Upper lobe of left lung (tissue), 6 donors: ENCODE data around the gene MAGI3. TPM values are rescaled to one million over a fixed set of nuclear protein-coding genes. Genes with fewer than 3 reads are reported as not detected.

ENCODE experiments used
- ATAC-seq, 2 donors: fragments of 200-7000 bp; cut with Tn5 transposase; one replicate each; pipeline ENCODE4 v1.9.1; 2022; ENCODE audit warnings: mild to moderate bottlenecking in 2 of 2, moderate library complexity in 2 of 2; ENCODE audit not compliant: low FRiP score in 2 of 2
- DNase-seq, 2 donors: peaks; one replicate each; pipeline ENCODE4 v3.0.0-alpha.2; 2019 to 2020
- H3K27ac ChIP-seq, 4 donors: fragments of 200-600 bp; sonication (generic); one replicate each; pipeline ENCODE4 v1.5.1; 2016 to 2019
- H3K27me3 ChIP-seq, 4 donors: fragments of 200-600 bp; sonication (generic); one replicate each; pipeline ENCODE4 v1.5.1; 2017 to 2019
- H3K36me3 ChIP-seq, 4 donors: fragments of 200-600 bp; sonication (generic); one replicate each; pipeline ENCODE4 v1.5.1; 2016 to 2019
- H3K4me1 ChIP-seq, 4 donors: fragments of 200-600 bp; sonication (generic); one replicate each; pipeline ENCODE4 v1.5.1; 2018 to 2019
- H3K4me3 ChIP-seq, 4 donors: fragments of 200-600 bp; sonication (generic); one replicate each; pipeline ENCODE4 v1.5.1; 2017 to 2019; ENCODE audit warnings: mild to moderate bottlenecking in 2 of 4, moderate library complexity in 1 of 4
- H3K9me3 ChIP-seq, 4 donors: fragments of 200-600 bp; sonication (generic); one replicate each; pipeline ENCODE4 v1.5.1; 2018 to 2019
- CTCF ChIP-seq, 6 experiments: fragments of 450-650 bp in 4 of 6; fragments of 200-600 bp in 2 of 6; sonication (generic) in 2 of 6; IDR thresholded peaks; one replicate each; pipeline ENCODE4 v1.5.1; 2016 to 2019; ENCODE audit warnings: antibody characterized with exemption in 6 of 6
- EP300 ChIP-seq, 4 donors: sonication (generic); formaldehyde crosslinking; IDR thresholded peaks; one replicate each; pipeline ENCODE4 v1.5.1; 2017; ENCODE audit warnings: antibody characterized with exemption in 4 of 4, control low read depth in 2 of 4
- POLR2A ChIP-seq, 4 donors: fragments of 450-650 bp; IDR thresholded peaks; one replicate each; pipeline ENCODE4 v1.5.1; 2016 to 2017; ENCODE audit warnings: antibody characterized with exemption in 4 of 4, mild to moderate bottlenecking in 2 of 4
- POLR2AphosphoS5 ChIP-seq, 2 donors: sonication (generic); formaldehyde crosslinking; IDR thresholded peaks; one replicate each; pipeline ENCODE4 v1.5.1; 2017; ENCODE audit warnings: antibody characterized with exemption in 2 of 2
- WGBS, 2 donors: methylation state at CpG; one replicate each; pipeline ENCODE4 v1.1.5; 2017 to 2018; 5-methylcytosine and 5-hydroxymethylcytosine counted together
- total RNA-seq, 6 donors: library from RNA; depleted of rRNA in 4 of 6; stranded (reverse); fragments of >200 nt in 4 of 6; gene quantifications; one replicate each; pipeline versions ENCODE4 v1.1.0 to v1.2.1, GENCODE V29; 2016 to 2021
- donor health status: DM: no; HTN: no; CAD: no; lungs with moderate emphysema.
- donor health status: DM: no; HTN: yes; CAD: no; lungs with severe emphysema.

The MAGI3 gene
- total RNA-seq, 6 donors from 2014 or later, result 43.3 to 181 (median 89.8) TPM

GRCh38 chr1:113391649-113392271, 1.4 kb downstream of the MAGI3 start:
- 10 to 13% methylated on average over 6 to 9 of the region's 9 CpGs for WGBS, 2 donors
- peaks cover 7 to 42% (median 11%) of the 10 kb centered on the region in 4 donors for H3K4me1 ChIP-seq
- H3K4me3 ChIP-seq, result peak overlapping the region; percentile 53 to 88 (median 76)
- H3K9me3 ChIP-seq, result no peaks in the 10 kb centered on the region
- no peaks in the 10 kb centered on the region for H3K27me3 ChIP-seq
- DNase-seq (peak in 1 of 2 donors; percentile 56), ATAC-seq (no peak)
- TF ChIP-seq POLR2A (IDR thresholded peaks at IDR 0.05) (peak in 1 of 4 donors; percentile 27), POLR2AphosphoS5 (IDR thresholded peaks at IDR 0.05) (no peak)
- peak overlapping the region; percentile 81 to 93 (median 91) for H3K27ac ChIP-seq
- H3K36me3 ChIP-seq, result no peaks in the 10 kb centered on the region

- DNase-seq, result no peak
- ATAC-seq, result no peak
- Histone ChIP-seq H3K27ac (peak overlapping the region in 1 of 4 donors; percentile 24), H3K9me3 (no peaks in the 10 kb centered on the region), H3K36me3 (no peaks in the 10 kb centered on the region), H3K4me1 (peaks cover 7 to 47% (median 11%) of the 10 kb centered on the region in 4 donors), H3K27me3 (no peaks in the 10 kb centered on the region), H3K4me3 (peak overlapping the region in 3 of 4 donors; percentile 73 to 88 (median 80))
- 47 to 61% methylated on average over 3 of the region's 3 CpGs for WGBS, 2 donors
- no peak for TF ChIP-seq EP300 (IDR thresholded peaks at IDR 0.05)
- TF ChIP-seq POLR2AphosphoS5 (IDR thresholded peaks at IDR 0.05), result no peak
- no peak for TF ChIP-seq POLR2A (IDR thresholded peaks at IDR 0.05)
- no peak for TF ChIP-seq CTCF (IDR thresholded peaks at IDR 0.05)
Measured at GRCh38 chr1:113392541-113393128, 2.3 kb downstream of the MAGI3 start.

- DNase-seq (no peak), ATAC-seq (no peak)
- Histone ChIP-seq H3K4me3 (peak overlapping the region in 2 of 4 donors; percentile 80 to 88), H3K27me3 (no peaks in the 10 kb centered on the region), H3K9me3 (no peaks in the 10 kb centered on the region), H3K36me3 (no peaks in the 10 kb centered on the region), H3K4me1 (peaks cover 4 to 37% (median 6%) of the 10 kb centered on the region in 4 donors), H3K27ac (peak overlapping the region in 1 of 4 donors; percentile 5)
- no peak for TF ChIP-seq POLR2A (IDR thresholded peaks at IDR 0.05)
- no peak for TF ChIP-seq CTCF (IDR thresholded peaks at IDR 0.05)
- TF ChIP-seq EP300 (IDR thresholded peaks at IDR 0.05), result no peak
- TF ChIP-seq POLR2AphosphoS5 (IDR thresholded peaks at IDR 0.05), result no peak
- WGBS, 2 donors, result 51 to 64% methylated on average over 4 of the region's 4 CpGs
Measured at GRCh38 chr1:113394043-113394862, 3.9 kb downstream of the MAGI3 start.

- 83 to 100% methylated on average over 1 of the region's 1 CpG for WGBS, 2 donors
- no peaks in the 10 kb centered on the region for H3K9me3 ChIP-seq
- ATAC-seq (no peak), DNase-seq (no peak)
- peaks cover 0 to 31% (median 4%) of the 10 kb centered on the region in 4 donors for H3K4me1 ChIP-seq
- H3K36me3 ChIP-seq, result no peaks in the 10 kb centered on the region
- no peak for TF ChIP-seq CTCF (IDR thresholded peaks at IDR 0.05)
- TF ChIP-seq POLR2AphosphoS5 (IDR thresholded peaks at IDR 0.05), result no peak
- no peak for TF ChIP-seq POLR2A (IDR thresholded peaks at IDR 0.05)
- no peak for TF ChIP-seq EP300 (IDR thresholded peaks at IDR 0.05)
- H3K27me3 ChIP-seq, result no peaks in the 10 kb centered on the region
- H3K4me3 ChIP-seq, result peak overlapping the region in 2 of 4 donors; percentile 80 to 88
- H3K27ac ChIP-seq, result no peak overlapping the region
Measured at GRCh38 chr1:113394863-113395259, 4.5 kb downstream of the MAGI3 start.

- Histone ChIP-seq H3K9me3 (no peaks in the 10 kb centered on the region), H3K27ac (no peak overlapping the region), H3K4me1 (peaks cover 2 to 31% (median 7%) of the 10 kb centered on the region in 4 donors), H3K36me3 (no peaks in the 10 kb centered on the region), H3K4me3 (no peak overlapping the region), H3K27me3 (no peaks in the 10 kb centered on the region)
- WGBS, 2 donors, result 31 to 74% methylated on average over 2 of the region's 2 CpGs
- TF ChIP-seq EP300 (IDR thresholded peaks at IDR 0.05) (no peak), CTCF (IDR thresholded peaks at IDR 0.05) (no peak), POLR2AphosphoS5 (IDR thresholded peaks at IDR 0.05) (no peak), POLR2A (IDR thresholded peaks at IDR 0.05) (no peak)
- ATAC-seq (no peak), DNase-seq (no peak)
Measured at GRCh38 chr1:113396102-113396501, 5.8 kb downstream of the MAGI3 start.
